ENCODE measurements around the gene DNASE1L2. TPM values are rescaled to one million over a fixed set of nuclear protein-coding genes. Genes with fewer than 3 reads are reported as not detected.
A peak's percentile ranks its signal among the peaks of the same experiment; 100 is the strongest.

DNASE1L2 gene
- total and polyA plus RNA-seq, 5 donors = 0.17 to 0.48 (median 0.40) TPM

GRCh38 chr16:2273931-2274330 is 37.7 kb downstream of the DNASE1L2 start:
- Histone ChIP-seq H3K27ac (ENCODE audit: low read length) (no peak overlapping the region), H3K4me3 (ENCODE audit: low read length) (no peak overlapping the region), H3K4me1 (ENCODE audit: control insufficient read depth, insufficient read depth, low read length) (peaks cover 6% of the 10 kb centered on the region), H3K9me3 (ENCODE audit: control insufficient read depth, low read length) (no peaks in the 10 kb centered on the region), H3K27me3 (ENCODE audit: control insufficient read depth, insufficient read depth) (no peaks in the 10 kb centered on the region)
- intact Hi-C loops (cut with DNase I) = no loop called here
- ATAC-seq (no peak), DNase-seq (peak in 2 of 3 donors; percentile 22 to 44)
- 85% methylated on average over 10 of the region's 10 CpGs for WGBS

- DNase-seq (peak in 2 of 3 donors; percentile 51 to 70), ATAC-seq (no peak)
- WGBS = 74% methylated on average over 30 of the region's 30 CpGs
- Histone ChIP-seq H3K27ac (ENCODE audit: low read length) (no peak overlapping the region), H3K9me3 (ENCODE audit: control insufficient read depth, low read length) (no peaks in the 10 kb centered on the region), H3K4me3 (ENCODE audit: low read length) (no peak overlapping the region), H3K27me3 (ENCODE audit: control insufficient read depth, insufficient read depth) (no peaks in the 10 kb centered on the region), H3K4me1 (ENCODE audit: control insufficient read depth, insufficient read depth, low read length) (no peaks in the 10 kb centered on the region)
- intact Hi-C loops (cut with DNase I) = no loop called here
Measured at GRCh38 chr16:2275476-2276367, 39.5 kb downstream of the DNASE1L2 start.

- DNase-seq = peak in 2 of 3 donors; percentile 9 to 26
- no peak for ATAC-seq
- intact Hi-C loops (cut with DNase I) = no loop called here
- no peaks in the 10 kb centered on the region for H3K4me1 ChIP-seq (ENCODE audit: control insufficient read depth, insufficient read depth, low read length)
- H3K4me3 ChIP-seq (ENCODE audit: low read length) = no peak overlapping the region
- H3K27me3 ChIP-seq (ENCODE audit: control insufficient read depth, insufficient read depth) = no peaks in the 10 kb centered on the region
- 78% methylated on average over 26 of the region's 26 CpGs for WGBS
- no peaks in the 10 kb centered on the region for H3K9me3 ChIP-seq (ENCODE audit: control insufficient read depth, low read length)
- H3K27ac ChIP-seq (ENCODE audit: low read length) = no peak overlapping the region
Measured at GRCh38 chr16:2276368-2277195, 40.3 kb downstream of the DNASE1L2 start.

- Histone ChIP-seq H3K27me3 (ENCODE audit: control insufficient read depth, insufficient read depth) (no peaks in the 10 kb centered on the region), H3K4me3 (ENCODE audit: low read length) (no peak overlapping the region), H3K27ac (ENCODE audit: low read length) (no peak overlapping the region), H3K4me1 (ENCODE audit: control insufficient read depth, insufficient read depth, low read length) (no peaks in the 10 kb centered on the region), H3K9me3 (ENCODE audit: control insufficient read depth, low read length) (no peaks in the 10 kb centered on the region)
- DNase-seq (peak in 2 of 3 donors; percentile 9 to 47), ATAC-seq (no peak)
- intact Hi-C loops (cut with DNase I) = no loop called here
- 90% methylated on average over 25 of the region's 25 CpGs for WGBS
Measured at GRCh38 chr16:2277466-2278271, 41.4 kb downstream of the DNASE1L2 start.

- DNase-seq = peak in 1 of 3 donors; percentile 32
- 81% methylated on average over 14 of the region's 14 CpGs for WGBS
- Histone ChIP-seq H3K4me3 (ENCODE audit: low read length) (no peak overlapping the region), H3K27me3 (ENCODE audit: control insufficient read depth, insufficient read depth) (no peaks in the 10 kb centered on the region), H3K4me1 (ENCODE audit: control insufficient read depth, insufficient read depth, low read length) (no peaks in the 10 kb centered on the region), H3K9me3 (ENCODE audit: control insufficient read depth, low read length) (no peaks in the 10 kb centered on the region), H3K27ac (ENCODE audit: low read length) (no peak overlapping the region)
- no peak for ATAC-seq
- intact Hi-C loops (cut with DNase I) = no loop called here
Measured at GRCh38 chr16:2278272-2278608, 42.0 kb downstream of the DNASE1L2 start.

GRCh38 chr16:2278956-2279800 is 42.9 kb downstream of the DNASE1L2 start:
- ATAC-seq = no peak
- Histone ChIP-seq H3K27me3 (ENCODE audit: control insufficient read depth, insufficient read depth) (no peaks in the 10 kb centered on the region), H3K4me1 (ENCODE audit: control insufficient read depth, insufficient read depth, low read length) (no peaks in the 10 kb centered on the region), H3K27ac (ENCODE audit: low read length) (no peak overlapping the region), H3K9me3 (ENCODE audit: control insufficient read depth, low read length) (no peaks in the 10 kb centered on the region), H3K4me3 (ENCODE audit: low read length) (no peak overlapping the region)
- peak in 2 of 3 donors; percentile 2 to 43 for DNase-seq
- WGBS = 86% methylated on average over 26 of the region's 26 CpGs
- intact Hi-C loops (cut with DNase I) = no loop called here

GRCh38 chr16:2280461-2280860 is 44.2 kb downstream of the DNASE1L2 start:
- DNase-seq = peak in 1 of 3 donors; percentile 18

GRCh38 chr16:2280981-2281542 is 44.8 kb downstream of the DNASE1L2 start:
- Histone ChIP-seq H3K4me1 (ENCODE audit: control insufficient read depth, insufficient read depth, low read length) (no peaks in the 10 kb centered on the region), H3K4me3 (ENCODE audit: low read length) (no peak overlapping the region), H3K27ac (ENCODE audit: low read length) (no peak overlapping the region), H3K27me3 (ENCODE audit: control insufficient read depth, insufficient read depth) (no peaks in the 10 kb centered on the region), H3K9me3 (ENCODE audit: control insufficient read depth, low read length) (no peaks in the 10 kb centered on the region)
- intact Hi-C loops (cut with DNase I) = no loop called here
- whole genome bisulfite sequencing = 77% methylated on average over 24 of the region's 24 CpGs
- ATAC-seq (no peak), DNase-seq (peak in 1 of 3 donors; percentile 22)

More at GRCh38 chr16:2280461-2280860, 44.2 kb downstream of the DNASE1L2 start:
- H3K27me3 ChIP-seq (ENCODE audit: control insufficient read depth, insufficient read depth) = no peaks in the 10 kb centered on the region
- intact Hi-C loops (cut with DNase I) = no loop called here
- H3K9me3 ChIP-seq (ENCODE audit: control insufficient read depth, low read length) = no peaks in the 10 kb centered on the region
- WGBS = 95% methylated on average over 8 of the region's 8 CpGs
- H3K4me3 ChIP-seq (ENCODE audit: low read length) = no peak overlapping the region
- no peak overlapping the region for H3K27ac ChIP-seq (ENCODE audit: low read length)
- H3K4me1 ChIP-seq (ENCODE audit: control insufficient read depth, insufficient read depth, low read length) = no peaks in the 10 kb centered on the region
- ATAC-seq = no peak

- no peaks in the 10 kb centered on the region for H3K9me3 ChIP-seq (ENCODE audit: control insufficient read depth, low read length)
- H3K4me1 ChIP-seq (ENCODE audit: control insufficient read depth, insufficient read depth, low read length) = no peaks in the 10 kb centered on the region
- H3K27ac ChIP-seq (ENCODE audit: low read length) = no peak overlapping the region
- intact Hi-C loops (cut with DNase I) = no loop called here
- ATAC-seq (no peak), DNase-seq (no peak)
- H3K4me3 ChIP-seq (ENCODE audit: low read length) = no peak overlapping the region
- WGBS = 78% methylated on average over 5 of the region's 5 CpGs
- no peaks in the 10 kb centered on the region for H3K27me3 ChIP-seq (ENCODE audit: control insufficient read depth, insufficient read depth)
Measured at GRCh38 chr16:2282262-2282661, 46.0 kb downstream of the DNASE1L2 start.
